Measurements from ENCODE around the gene ZBTB6. TPM values are rescaled to one million over a fixed set of nuclear protein-coding genes. Genes with fewer than 3 reads are reported as not detected.

Gene ZBTB6
- total and polyA plus RNA-seq, 2 of the 13 experiments (the other 11 are each of a cell fraction or from before 2014, with no cell fraction given) = 3.7 to 7.1 TPM

DNA sequence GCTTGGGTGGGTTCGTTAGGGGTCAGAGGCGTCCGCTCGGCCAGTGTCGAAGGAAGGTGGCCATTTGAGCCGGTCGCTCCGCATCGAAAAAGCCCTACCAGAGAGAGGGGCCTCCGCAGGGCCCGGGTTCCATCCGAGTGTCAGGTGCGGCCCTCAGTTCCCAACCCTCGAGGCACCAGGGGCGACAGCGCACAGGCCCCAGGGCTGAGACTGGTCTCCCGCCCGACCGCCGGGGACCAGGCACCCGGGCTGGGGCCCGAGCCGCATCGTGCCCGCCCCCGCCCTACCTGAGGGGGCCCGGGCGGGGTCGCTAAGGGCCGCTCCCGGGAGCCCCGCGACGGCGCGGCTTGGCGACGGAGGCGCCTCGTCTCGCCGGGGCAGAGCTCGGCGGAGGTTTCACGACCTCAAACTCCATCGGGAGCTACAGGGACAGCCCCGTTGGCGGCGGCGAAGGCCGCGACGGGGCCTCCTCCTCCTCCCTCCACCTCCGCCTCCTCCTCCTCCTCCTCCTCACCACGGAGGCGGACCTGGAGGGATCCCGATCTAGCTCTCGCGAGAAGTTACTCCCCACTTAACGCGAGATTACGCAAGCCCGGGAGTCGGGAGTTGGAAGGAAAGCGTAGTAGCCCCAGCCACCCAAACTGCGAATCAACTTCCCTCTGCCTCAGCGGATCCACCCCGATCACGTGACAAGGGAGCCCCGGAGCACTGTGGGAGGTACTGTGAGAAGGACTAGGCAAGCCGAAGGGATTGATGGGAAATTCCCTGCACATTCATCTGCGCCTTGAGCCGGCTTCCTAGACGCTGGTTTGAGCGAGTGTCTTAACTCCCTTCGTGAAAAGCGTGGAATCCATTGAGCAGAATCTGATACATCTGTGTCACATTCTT is 8.1 kb downstream of the ZBTB6 start, which contains the start of gene RC3H2 (continued):
- TF ChIP-seq, protein P1, sequence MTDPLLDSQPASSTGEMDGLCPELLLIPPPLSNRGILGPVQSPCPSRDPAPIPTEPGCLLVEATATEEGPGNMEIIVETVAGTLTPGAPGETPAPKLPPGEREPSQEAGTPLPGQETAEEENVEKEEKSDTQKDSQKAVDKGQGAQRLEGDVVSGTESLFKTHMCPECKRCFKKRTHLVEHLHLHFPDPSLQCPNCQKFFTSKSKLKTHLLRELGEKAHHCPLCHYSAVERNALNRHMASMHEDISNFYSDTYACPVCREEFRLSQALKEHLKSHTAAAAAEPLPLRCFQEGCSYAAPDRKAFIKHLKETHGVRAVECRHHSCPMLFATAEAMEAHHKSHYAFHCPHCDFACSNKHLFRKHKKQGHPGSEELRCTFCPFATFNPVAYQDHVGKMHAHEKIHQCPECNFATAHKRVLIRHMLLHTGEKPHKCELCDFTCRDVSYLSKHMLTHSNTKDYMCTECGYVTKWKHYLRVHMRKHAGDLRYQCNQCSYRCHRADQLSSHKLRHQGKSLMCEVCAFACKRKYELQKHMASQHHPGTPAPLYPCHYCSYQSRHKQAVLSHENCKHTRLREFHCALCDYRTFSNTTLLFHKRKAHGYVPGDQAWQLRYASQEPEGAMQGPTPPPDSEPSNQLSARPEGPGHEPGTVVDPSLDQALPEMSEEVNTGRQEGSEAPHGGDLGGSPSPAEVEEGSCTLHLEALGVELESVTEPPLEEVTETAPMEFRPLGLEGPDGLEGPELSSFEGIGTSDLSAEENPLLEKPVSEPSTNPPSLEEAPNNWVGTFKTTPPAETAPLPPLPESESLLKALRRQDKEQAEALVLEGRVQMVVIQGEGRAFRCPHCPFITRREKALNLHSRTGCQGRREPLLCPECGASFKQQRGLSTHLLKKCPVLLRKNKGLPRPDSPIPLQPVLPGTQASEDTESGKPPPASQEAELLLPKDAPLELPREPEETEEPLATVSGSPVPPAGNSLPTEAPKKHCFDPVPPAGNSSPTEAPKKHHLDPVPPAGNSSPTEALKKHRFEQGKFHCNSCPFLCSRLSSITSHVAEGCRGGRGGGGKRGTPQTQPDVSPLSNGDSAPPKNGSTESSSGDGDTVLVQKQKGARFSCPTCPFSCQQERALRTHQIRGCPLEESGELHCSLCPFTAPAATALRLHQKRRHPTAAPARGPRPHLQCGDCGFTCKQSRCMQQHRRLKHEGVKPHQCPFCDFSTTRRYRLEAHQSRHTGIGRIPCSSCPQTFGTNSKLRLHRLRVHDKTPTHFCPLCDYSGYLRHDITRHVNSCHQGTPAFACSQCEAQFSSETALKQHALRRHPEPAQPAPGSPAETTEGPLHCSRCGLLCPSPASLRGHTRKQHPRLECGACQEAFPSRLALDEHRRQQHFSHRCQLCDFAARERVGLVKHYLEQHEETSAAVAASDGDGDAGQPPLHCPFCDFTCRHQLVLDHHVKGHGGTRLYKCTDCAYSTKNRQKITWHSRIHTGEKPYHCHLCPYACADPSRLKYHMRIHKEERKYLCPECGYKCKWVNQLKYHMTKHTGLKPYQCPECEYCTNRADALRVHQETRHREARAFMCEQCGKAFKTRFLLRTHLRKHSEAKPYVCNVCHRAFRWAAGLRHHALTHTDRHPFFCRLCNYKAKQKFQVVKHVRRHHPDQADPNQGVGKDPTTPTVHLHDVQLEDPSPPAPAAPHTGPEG (CRISPR knock-in tag; IDR thresholded peaks at IDR 0.05) = peak; percentile 80
- TF ChIP-seq, protein P2, sequence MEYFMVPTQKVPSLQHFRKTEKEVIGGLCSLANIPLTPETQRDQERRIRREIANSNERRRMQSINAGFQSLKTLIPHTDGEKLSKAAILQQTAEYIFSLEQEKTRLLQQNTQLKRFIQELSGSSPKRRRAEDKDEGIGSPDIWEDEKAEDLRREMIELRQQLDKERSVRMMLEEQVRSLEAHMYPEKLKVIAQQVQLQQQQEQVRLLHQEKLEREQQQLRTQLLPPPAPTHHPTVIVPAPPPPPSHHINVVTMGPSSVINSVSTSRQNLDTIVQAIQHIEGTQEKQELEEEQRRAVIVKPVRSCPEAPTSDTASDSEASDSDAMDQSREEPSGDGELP (IDR thresholded peaks at IDR 0.05; ENCODE audit: borderline replicate concordance, low read depth) = no peak
- no peak for TF ChIP-seq ZMAT3 (CRISPR knock-in tag; conservative IDR thresholded peaks at IDR 0.05)
- 0 out of 2 replicates have a peak, but pooled peaks have one; percentile 10 for TF ChIP-seq KDM3A (CRISPR knock-in tag; IDR thresholded peaks at IDR 0.05; ENCODE audit: low read depth)
- TF ChIP-seq, protein P3, sequence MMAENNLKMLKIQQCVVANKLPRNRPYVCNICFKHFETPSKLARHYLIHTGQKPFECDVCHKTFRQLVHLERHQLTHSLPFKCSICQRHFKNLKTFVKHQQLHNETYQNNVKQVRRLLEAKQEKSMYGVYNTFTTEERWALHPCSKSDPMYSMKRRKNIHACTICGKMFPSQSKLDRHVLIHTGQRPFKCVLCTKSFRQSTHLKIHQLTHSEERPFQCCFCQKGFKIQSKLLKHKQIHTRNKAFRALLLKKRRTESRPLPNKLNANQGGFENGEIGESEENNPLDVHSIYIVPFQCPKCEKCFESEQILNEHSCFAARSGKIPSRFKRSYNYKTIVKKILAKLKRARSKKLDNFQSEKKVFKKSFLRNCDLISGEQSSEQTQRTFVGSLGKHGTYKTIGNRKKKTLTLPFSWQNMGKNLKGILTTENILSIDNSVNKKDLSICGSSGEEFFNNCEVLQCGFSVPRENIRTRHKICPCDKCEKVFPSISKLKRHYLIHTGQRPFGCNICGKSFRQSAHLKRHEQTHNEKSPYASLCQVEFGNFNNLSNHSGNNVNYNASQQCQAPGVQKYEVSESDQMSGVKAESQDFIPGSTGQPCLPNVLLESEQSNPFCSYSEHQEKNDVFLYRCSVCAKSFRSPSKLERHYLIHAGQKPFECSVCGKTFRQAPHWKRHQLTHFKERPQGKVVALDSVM (CRISPR knock-in tag; IDR thresholded peaks at IDR 0.05) = peak; percentile 72
- 0 out of 2 replicates have a peak, but pooled peaks have one; percentile 21 for TF ChIP-seq ZNF205 (CRISPR knock-in tag; IDR thresholded peaks at IDR 0.05)
- peak; percentile 20; the same call in 1 of the 2 replicates for TF ChIP-seq PRDM10 (CRISPR knock-in tag; IDR thresholded peaks at IDR 0.05; ENCODE audit: low read depth)
- no peak for TF ChIP-seq NFRKB (IDR thresholded peaks at IDR 0.05)
- no peak for TF ChIP-seq ZNF17 (CRISPR knock-in tag; IDR thresholded peaks at IDR 0.05)
- no peak for TF ChIP-seq ZNF839 (CRISPR knock-in tag; IDR thresholded peaks at IDR 0.05; ENCODE audit: borderline replicate concordance)
- TF ChIP-seq, protein P4, sequence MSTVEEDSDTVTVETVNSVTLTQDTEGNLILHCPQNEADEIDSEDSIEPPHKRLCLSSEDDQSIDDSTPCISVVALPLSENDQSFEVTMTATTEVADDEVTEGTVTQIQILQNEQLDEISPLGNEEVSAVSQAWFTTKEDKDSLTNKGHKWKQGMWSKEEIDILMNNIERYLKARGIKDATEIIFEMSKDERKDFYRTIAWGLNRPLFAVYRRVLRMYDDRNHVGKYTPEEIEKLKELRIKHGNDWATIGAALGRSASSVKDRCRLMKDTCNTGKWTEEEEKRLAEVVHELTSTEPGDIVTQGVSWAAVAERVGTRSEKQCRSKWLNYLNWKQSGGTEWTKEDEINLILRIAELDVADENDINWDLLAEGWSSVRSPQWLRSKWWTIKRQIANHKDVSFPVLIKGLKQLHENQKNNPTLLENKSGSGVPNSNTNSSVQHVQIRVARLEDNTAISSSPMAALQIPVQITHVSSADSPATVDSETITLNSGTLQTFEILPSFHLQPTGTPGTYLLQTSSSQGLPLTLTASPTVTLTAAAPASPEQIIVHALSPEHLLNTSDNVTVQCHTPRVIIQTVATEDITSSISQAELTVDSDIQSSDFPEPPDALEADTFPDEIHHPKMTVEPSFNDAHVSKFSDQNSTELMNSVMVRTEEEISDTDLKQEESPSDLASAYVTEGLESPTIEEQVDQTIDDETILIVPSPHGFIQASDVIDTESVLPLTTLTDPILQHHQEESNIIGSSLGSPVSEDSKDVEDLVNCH (CRISPR knock-in tag; IDR thresholded peaks at IDR 0.05) = no peak
- TF ChIP-seq HMGA1 (CRISPR knock-in tag; conservative IDR thresholded peaks at IDR 0.05) = no peak
- TF ChIP-seq MZF1 (CRISPR knock-in tag; IDR thresholded peaks at IDR 0.05; ENCODE audit: borderline replicate concordance) = no peak

Data from HepG2 (cell line).